ENCODE results near the gene PCGF1.

Gene PCGF1

GRCh38 chr2:74507145-74507925 lies at the start of gene PCGF1:
PCGF1 (minus strand) TSS chr2:74507695; CDS start chr2:74507668, 27 bp downstream.
- peak; percentile 98 for DNase-seq

DNA sequence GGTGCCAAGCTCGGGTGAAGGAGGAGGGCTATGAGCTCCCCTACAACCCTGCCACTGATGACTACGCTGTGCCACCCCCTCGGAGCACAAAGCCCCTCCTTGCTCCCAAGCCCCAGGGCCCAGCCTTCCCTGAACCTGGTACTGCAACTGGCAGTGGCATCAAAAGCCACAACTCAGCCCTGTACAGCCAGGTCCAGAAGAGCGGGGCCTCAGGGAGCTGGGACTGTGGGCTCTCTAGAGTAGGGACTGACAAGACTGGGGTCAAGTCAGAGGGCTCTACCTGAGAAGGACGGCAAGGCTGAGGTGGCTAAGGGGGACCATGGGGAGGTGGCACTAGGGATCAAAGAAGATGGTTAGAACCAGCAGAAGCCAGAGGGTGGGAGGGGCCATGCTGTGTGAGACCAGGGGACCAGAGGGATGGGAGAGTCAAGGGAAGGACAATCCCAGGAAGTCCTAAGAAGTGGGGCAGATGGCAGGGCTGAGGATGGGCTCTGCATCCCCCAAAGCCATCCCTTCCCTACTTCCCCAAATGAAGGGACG lies 49.4 kb upstream of the PCGF1 start:
- no peak for DNase-seq

DNA sequence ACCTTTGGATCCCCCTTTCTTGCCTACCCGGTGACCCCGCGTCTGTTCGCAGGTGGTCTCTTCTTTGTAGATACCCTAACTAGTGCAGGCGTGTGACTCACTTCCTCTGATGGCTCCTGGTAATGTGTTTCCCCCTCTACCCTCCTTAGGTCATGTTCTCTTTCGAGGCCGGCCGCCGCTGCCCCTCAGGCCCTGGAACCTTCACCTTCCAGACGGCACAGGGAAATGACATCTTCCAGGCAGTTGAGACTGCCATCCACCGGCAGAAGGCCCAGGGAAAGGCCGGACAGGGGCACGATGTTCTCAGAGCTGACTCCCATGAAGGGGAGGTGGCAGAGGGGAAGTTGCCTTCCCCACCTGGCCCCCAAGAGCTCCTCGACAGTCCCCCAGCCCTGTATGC lies 48.7 kb upstream of the PCGF1 start:
- DNase-seq, result no peak

- DNase-seq, result no peak
Observed at GRCh38 chr2:74555610-74556103, 48.2 kb upstream of the PCGF1 start.

- peak; percentile 39 for DNase-seq
Observed at GRCh38 chr2:74554820-74555531, 47.5 kb upstream of the PCGF1 start.

GRCh38 chr2:74553892-74554819 lies 46.7 kb upstream of the PCGF1 start, which contains the start of the genes DOK1 and LOXL3:
DOK1 (plus strand) TSS chr2:74554720; CDS start chr2:74554755, 35 bp downstream.
LOXL3 (minus strand) TSS chr2:74553942; CDS start chr2:74552634, 1,308 bp downstream.
- DNase-seq, result peak; percentile 79

DNA sequence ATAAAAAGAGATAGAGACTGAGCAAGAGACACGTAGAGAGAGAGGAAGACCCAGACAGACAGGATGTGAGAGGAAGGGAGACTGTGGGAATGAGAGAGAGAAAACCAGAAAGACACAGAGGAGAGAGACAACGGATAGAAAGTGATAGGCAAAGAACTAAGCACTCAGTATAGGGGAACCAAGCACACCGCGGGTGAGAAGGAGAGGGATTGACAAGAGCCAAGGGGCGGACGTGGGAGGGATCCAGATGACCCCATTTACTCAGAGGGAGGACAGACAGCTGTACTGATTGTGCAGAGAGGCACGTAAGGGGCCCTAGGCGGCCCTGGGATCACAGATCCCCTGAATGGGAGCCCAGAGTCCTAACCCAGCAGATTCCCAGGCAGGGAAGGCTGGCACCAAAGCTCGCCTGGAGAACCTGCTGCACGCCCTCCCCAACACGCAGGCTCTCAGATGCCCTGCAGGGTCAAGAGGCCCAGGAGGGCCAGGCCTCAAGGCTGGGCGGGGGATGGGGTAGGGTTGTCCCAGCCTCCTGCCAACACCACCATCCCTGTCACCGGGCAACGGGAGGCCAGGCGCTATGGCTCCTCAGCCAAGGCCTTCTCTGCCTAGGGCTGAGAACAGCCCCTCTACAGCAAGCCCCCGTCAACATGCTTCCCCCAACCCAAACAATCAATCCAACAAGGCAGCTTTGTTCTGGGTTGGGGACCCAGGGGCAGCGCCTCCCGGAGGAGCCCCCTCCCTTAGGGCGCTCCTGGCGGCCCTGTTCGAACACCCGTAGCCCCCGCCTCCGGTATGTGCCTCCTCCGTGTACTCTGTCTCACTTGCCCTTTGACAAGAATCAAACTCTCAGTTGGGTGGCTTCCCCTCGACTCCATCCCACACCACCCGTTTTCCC lies 45.7 kb upstream of the PCGF1 start:
- no peak for DNase-seq

DNA sequence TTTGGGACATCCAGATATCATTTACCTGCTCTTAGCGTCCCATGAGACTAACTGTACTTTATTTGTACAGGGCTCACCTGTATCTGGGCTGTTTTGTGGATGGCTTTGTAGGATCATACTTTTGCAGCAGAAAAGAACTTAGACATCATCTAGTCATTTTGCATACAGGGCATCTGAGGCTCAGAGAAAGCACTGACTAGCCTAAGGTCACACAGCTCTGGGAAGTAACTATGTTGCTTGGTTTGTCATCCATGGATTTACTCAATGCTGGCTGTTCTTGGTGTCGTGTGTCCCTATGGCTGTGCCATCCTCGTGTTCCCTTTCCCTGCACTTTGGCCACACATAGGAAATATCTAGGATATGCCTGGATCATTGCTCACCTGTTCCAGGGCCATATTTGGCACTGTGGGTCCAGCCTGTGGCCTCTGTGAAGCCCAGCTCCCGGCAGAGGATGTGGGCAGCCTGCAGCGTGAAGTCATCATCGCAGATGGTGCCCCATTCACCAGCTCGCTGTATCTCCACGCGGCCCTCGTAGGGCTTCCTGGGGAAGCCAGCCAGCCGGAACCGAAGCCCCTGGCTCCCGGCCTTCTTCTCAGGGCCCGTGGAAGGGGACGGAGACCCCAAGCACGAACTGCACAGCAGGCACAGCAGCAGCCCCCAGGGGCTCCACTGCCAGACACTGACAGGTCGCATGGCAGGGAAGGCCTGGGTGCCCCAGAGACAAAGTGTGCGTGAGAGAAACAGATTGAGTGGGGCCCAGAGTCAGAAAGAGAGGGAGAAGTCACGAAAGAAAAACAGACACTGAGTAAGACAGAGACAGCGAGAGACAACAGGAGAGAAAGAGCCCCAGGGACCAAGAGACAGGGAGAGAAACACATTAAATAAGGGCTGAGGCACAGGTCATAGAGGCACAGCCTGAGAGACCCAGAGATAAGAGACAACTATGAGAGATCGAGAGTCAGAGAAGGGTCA lies 44.7 kb upstream of the PCGF1 start:
- DNase-seq, result no peak

DNA sequence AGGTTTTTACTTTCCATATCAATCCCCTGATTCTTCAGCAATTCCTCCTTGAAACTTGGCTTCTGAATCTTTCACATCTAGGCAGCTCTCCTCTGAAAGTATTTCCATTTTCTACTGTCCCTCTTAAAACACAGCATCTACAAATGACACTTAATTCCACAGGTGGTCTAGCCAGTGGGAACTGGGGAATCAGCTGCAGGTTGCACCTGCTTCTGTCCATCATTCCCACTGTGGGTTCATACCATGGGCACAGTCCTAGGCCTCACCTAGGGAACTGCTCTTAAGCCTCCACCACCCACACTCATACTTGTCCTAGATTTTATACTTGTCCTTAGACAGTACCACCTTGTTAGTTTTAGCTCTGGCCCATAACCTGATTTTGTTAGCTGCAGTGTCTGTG lies 44.0 kb upstream of the PCGF1 start:
- no peak for DNase-seq

GRCh38 chr2:74550231-74550630 lies 42.7 kb upstream of the PCGF1 start:
- DNase-seq, result no peak

DNA sequence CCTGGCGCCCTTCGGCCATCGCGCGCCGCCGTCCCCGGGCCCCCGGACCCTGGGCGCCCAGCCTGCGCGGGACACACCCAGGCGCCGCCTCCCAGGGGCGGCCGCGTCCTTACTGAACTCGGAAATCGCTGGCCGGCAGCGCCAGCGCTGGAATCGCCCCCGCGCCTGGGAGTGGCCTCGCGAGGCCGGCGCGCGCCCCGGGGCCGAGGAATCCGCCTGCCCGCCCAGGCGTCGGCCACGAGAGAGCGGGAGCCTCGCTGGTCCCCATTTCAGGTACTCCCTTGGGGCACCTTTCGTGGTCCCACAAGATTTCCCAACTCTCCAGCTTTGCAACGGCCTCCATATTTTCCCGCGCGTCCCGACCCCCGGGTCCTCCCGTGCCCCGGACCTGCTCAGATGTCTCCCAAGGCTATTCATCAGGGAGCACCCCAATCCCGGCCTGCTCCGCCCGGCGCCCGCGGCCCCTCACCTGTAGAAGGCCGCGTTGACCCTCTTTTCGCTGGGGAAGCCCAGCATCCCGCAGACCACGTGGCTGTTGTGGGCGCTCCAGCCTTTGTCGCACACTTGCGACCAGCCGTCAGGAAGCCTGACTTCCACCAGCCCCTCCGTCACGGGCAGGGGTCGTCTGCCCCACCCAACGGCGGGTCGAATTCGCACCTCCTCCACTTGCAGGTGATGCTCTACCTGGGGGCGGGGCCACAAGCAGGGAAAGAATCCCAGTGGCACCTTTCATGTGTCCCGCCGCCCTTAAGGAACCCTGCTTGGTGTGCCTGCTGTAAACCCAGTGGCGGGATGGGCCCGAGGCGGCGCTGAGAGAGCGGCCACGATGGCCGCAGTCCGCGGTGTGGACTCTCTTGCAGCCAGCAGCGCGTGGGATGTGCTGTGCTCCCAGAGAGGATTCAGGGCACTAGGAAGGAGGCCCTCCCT lies 41.7 kb upstream of the PCGF1 start:
- no peak for DNase-seq

GRCh38 chr2:74548285-74548899 lies 40.9 kb upstream of the PCGF1 start:
- DNase-seq, result no peak

DNA sequence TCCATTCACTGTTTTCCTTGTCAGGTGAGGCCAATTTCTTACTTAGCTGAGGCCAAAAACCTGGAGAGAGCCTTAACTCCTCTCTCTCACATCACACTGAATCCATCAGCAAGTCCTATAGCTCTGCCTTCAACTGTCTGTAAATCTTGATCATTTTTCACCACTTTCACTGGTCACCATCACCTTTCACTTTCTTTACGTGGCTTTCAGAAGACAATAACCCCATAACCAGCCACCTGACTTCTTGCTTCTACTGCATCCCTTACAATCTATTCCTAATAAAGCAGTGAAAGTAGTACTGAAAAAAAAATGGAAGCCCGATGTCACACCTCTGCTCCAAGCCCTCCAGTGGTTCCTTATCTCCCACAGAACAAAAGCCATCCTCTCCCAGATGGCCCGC lies 38.5 kb upstream of the PCGF1 start:
- no peak for DNase-seq

GRCh38 chr2:74544634-74545033 lies 37.1 kb upstream of the PCGF1 start:
- no peak for DNase-seq

DNA sequence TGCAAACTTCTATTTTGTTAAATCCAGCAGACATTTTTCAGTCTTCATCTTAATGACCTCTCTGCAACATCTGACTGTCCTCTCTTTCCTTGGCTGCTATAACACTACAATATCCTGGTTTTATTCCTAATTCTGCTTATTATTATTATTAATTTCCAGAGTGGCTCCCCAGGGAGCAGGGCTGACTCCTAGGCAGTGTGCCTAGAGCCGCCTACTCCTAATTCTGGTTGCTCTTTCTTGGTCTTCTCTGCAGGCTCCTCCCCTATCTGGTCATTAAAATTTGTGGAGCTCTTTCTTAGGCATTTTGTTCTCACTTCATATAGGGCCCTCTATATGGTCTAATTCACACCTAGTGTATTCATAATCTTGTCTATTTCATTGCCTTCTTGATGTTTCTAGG lies 35.5 kb upstream of the PCGF1 start:
- DNase-seq, result no peak

- DNase-seq, result no peak
Observed at GRCh38 chr2:74540291-74540690, 32.8 kb upstream of the PCGF1 start.

GRCh38 chr2:74538881-74539339 lies 31.4 kb upstream of the PCGF1 start:
- no peak for DNase-seq

DNA sequence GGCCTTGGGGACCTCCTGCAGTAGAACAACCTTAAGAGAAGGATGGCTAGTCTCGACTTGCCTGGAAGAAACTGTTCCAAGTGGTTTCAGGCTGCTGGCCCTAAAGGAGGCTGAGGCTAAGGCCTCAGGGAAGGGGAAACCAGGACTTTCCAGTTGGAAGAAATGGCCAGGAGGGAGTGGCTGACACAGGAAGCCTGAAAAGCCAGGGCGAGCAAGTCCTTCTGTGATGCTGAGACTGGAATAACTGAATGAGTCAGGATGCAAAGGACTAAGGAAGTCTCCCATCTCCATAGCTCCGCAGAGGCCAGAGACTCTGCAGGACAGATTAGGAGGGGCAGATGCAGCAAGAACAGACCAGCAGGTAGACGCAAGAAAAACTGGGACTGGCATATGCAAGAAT lies 29.6 kb upstream of the PCGF1 start:
- no peak for DNase-seq

Measured in CD4-positive, alpha-beta T cell treated with Interleukin-15 for 1 hour (primary cell).